Fibroblast of pulmonary artery (primary cell): Measurements from ENCODE around the gene LY6G5C.
"Not testable (repeated sequence)": the region's sequence is repeated elsewhere in the genome, so short reads cannot be mapped to it uniquely, and the experiment has no call there.

Experiments used
- DNase-seq: peaks from one replicate; pipeline ENCODE4 v3.0.0-alpha.2; 2010; ENCODE audit warnings: low read depth
- H3K4me3 ChIP-seq: replicated peaks from 2 replicates; pipeline ENCODE4 v1.5.1; 2011; ENCODE audit warnings: low read depth, mild to moderate bottlenecking, control low read depth, low read length, moderate library complexity
- CTCF ChIP-seq: IDR thresholded peaks from 2 replicates; pipeline ENCODE4 v1.5.1; 2011; ENCODE audit warnings: mild to moderate bottlenecking, control low read depth, low read length, inconsistent platforms; ENCODE audit errors: missing control alignments

Gene LY6G5C

GRCh38 chr6:31713465-31713864 lies 32.6 kb upstream of the LY6G5C start:
- TF ChIP-seq CTCF, result no peak
- H3K4me3 ChIP-seq, result no peak overlapping the region

GRCh38 chr6:31712296-31712695 lies 31.4 kb upstream of the LY6G5C start:
- no peak overlapping the region for H3K4me3 ChIP-seq
- no peak for TF ChIP-seq CTCF

More at GRCh38 chr6:31713465-31713864, 32.6 kb upstream of the LY6G5C start:
- DNase-seq, result no peak

GRCh38 chr6:31711233-31711632 lies 30.4 kb upstream of the LY6G5C start:
- no peak for TF ChIP-seq CTCF
- no peak overlapping the region for H3K4me3 ChIP-seq
- DNase-seq, result no peak

More at GRCh38 chr6:31712296-31712695, 31.4 kb upstream of the LY6G5C start:
- DNase-seq, result no peak

GRCh38 chr6:31710523-31711219 lies 29.8 kb upstream of the LY6G5C start:
- no peak overlapping the region for H3K4me3 ChIP-seq
- TF ChIP-seq CTCF, result no peak
- no peak for DNase-seq

- H3K4me3 ChIP-seq, DNase-seq: not testable (repeated sequence)
Measured at GRCh38 chr6:31709157-31709556, 28.3 kb upstream of the LY6G5C start.

- no peak for TF ChIP-seq CTCF
- DNase-seq, result no peak
- no peak overlapping the region for H3K4me3 ChIP-seq
Measured at GRCh38 chr6:31708224-31708623, 27.4 kb upstream of the LY6G5C start.

GRCh38 chr6:31707701-31708100 lies 26.8 kb upstream of the LY6G5C start:
- no peak for DNase-seq
- H3K4me3 ChIP-seq, result no peak overlapping the region
- no peak for TF ChIP-seq CTCF
